Stomach (tissue), 9 donors: Measurements from ENCODE around the gene CAVIN2. TPM values are rescaled to one million over a fixed set of nuclear protein-coding genes. Genes with fewer than 3 reads are reported as not detected.

Experiments used
- DNase-seq, 2 donors: peaks; one replicate each; pipeline versions ENCODE4 v3.0.0 to v3.0.0-alpha.2; 2013 to 2019
- H3K27ac ChIP-seq, 5 donors: fragments of 200-600 bp in 4 of 5; sonication (generic) in 4 of 5; one replicate each; pipeline ENCODE4 v1.5.1; 2013 to 2019; ENCODE audit warnings: mild to moderate bottlenecking in 1 of 5, moderate library complexity in 1 of 5
- H3K27me3 ChIP-seq, 3 donors: fragments of 200-600 bp; sonication (generic); one replicate each; pipeline ENCODE4 v1.5.1; 2017 to 2019; ENCODE audit warnings: mixed run types in 1 of 3
- H3K36me3 ChIP-seq, 4 donors: fragments of 200-600 bp; sonication (generic); 1 replicate in 3 of 4; 2 replicates in 1 of 4; pipeline ENCODE4 v1.5.1; 2016 to 2019
- H3K4me1 ChIP-seq, 4 donors: fragments of 200-600 bp; sonication (generic); one replicate each; pipeline ENCODE4 v1.5.1; 2016 to 2019
- H3K4me3 ChIP-seq, 4 donors: fragments of 200-600 bp; sonication (generic) in 3 of 4; one replicate each; pipeline ENCODE4 v1.5.1; 2016 to 2019; ENCODE audit warnings: mild to moderate bottlenecking in 1 of 4
- H3K9me3 ChIP-seq, 4 donors: fragments of 200-600 bp; sonication (generic); one replicate each; pipeline ENCODE4 v1.5.1; 2016 to 2019
- CTCF ChIP-seq, 7 experiments: fragments of 450-650 bp in 4 of 7; fragments of 200-600 bp in 3 of 7; sonication (generic) in 3 of 7; IDR thresholded peaks; one replicate each; pipeline ENCODE4 v1.5.1; 2016 to 2019; ENCODE audit warnings: antibody characterized with exemption in 7 of 7, control low read depth in 2 of 7, mild to moderate bottlenecking in 1 of 7
- EP300 ChIP-seq: sonication (generic); formaldehyde crosslinking; IDR thresholded peaks from one replicate; pipeline ENCODE4 v1.6.1; 2017; ENCODE audit warnings: antibody characterized with exemption
- POLR2A ChIP-seq, 4 donors: fragments of 450-650 bp; IDR thresholded peaks; one replicate each; pipeline ENCODE4 v1.6.1; 2016; ENCODE audit warnings: antibody characterized with exemption in 4 of 4, control low read depth in 2 of 4, mild to moderate bottlenecking in 1 of 4, moderate library complexity in 1 of 4
- POLR2AphosphoS5 ChIP-seq, 3 donors: sonication (generic); formaldehyde crosslinking; IDR thresholded peaks; one replicate each; pipeline ENCODE4 v1.6.1; 2016; ENCODE audit warnings: antibody characterized with exemption in 3 of 3
- WGBS, 5 donors: extraction: QIAGEN DNeasy Blood & Tissue Kit in 3 of 5; methylation state at CpG; one replicate each; pipeline versions ENCODE4 v1.1.5 to v1.1.7; 2013 to 2018; 5-methylcytosine and 5-hydroxymethylcytosine counted together
- intact Hi-C: fragments of 100-400 bp; cut with DNase I; formaldehyde crosslinking; loops from one replicate; pipeline ENCODE4 v1.15.1; 2023; ENCODE audit warnings: low total_unique reads
- polyA plus RNA-seq, 3 donors: library from polyadenylated mRNA; stranded (reverse); fragments of 200-250 nt; gene quantifications; one replicate each; pipeline ENCODE4 v1.2.3, GENCODE V29; 2013
- total RNA-seq, 5 donors: library from RNA; depleted of rRNA; stranded (reverse); fragments of >200 nt; gene quantifications; one replicate each; pipeline versions ENCODE4 v1.1.0 to v1.2.3, GENCODE V29; 2014 to 2016
- donor health status: healthy with polysubstance abuse.
- donor health status: Bipolar disorder and iron deficiency.
- donor health status: healthy.

Gene CAVIN2
- total and polyA plus RNA-seq, 8 donors, result 5.8 to 46.3 (median 13.7) TPM

GRCh38 chr2:191845248-191845715 is 1.6 kb downstream of the CAVIN2 start:
- Histone ChIP-seq H3K36me3 (no peaks in the 10 kb centered on the region), H3K27ac (peak overlapping the region; percentile 22 to 85 (median 84)), H3K4me1 (peaks cover 14 to 50% (median 32%) of the 10 kb centered on the region in 4 donors), H3K27me3 (no peaks in the 10 kb centered on the region), H3K4me3 (peak overlapping the region; percentile 45 to 49 (median 47)), H3K9me3 (no peaks in the 10 kb centered on the region)
- WGBS, 5 donors, result 19 to 34% (median 31%) methylated on average over 9 of the region's 9 CpGs
- TF ChIP-seq POLR2AphosphoS5 (IDR thresholded peaks at IDR 0.05) (peak in 1 of 3 donors; percentile 13), POLR2A (IDR thresholded peaks at IDR 0.05) (no peak)
- peak in 1 of 2 donors; percentile 61 for DNase-seq
- intact Hi-C loops, result no loop called here

GRCh38 chr2:191844706-191845105 is 2.2 kb downstream of the CAVIN2 start:
- Histone ChIP-seq H3K4me1 (peaks cover 14 to 53% (median 35%) of the 10 kb centered on the region in 4 donors), H3K4me3 (peak overlapping the region; percentile 45 to 49 (median 47)), H3K9me3 (no peaks in the 10 kb centered on the region), H3K27ac (peak overlapping the region in 4 of 5 donors; percentile 77 to 85 (median 84)), H3K27me3 (no peaks in the 10 kb centered on the region), H3K36me3 (no peaks in the 10 kb centered on the region)
- no peak for DNase-seq
- TF ChIP-seq POLR2AphosphoS5 (IDR thresholded peaks at IDR 0.05) (no peak), CTCF (IDR thresholded peaks at IDR 0.05) (no peak), EP300 (no peak), POLR2A (IDR thresholded peaks at IDR 0.05) (no peak)
- 14 to 54% (median 51%) methylated on average over 1 of the region's 1 CpG for WGBS, 5 donors
- intact Hi-C loops, result no loop called here

- TF ChIP-seq CTCF (IDR thresholded peaks at IDR 0.05), result no peak
- TF ChIP-seq EP300, result no peak
- no peak for TF ChIP-seq POLR2A (IDR thresholded peaks at IDR 0.05)
- no peak for TF ChIP-seq POLR2AphosphoS5 (IDR thresholded peaks at IDR 0.05)
- no peaks in the 10 kb centered on the region for H3K27me3 ChIP-seq
- no peak for DNase-seq
- intact Hi-C loops, result no loop called here
- H3K9me3 ChIP-seq, result no peaks in the 10 kb centered on the region
- H3K36me3 ChIP-seq, result peaks cover 0 to 12% (median 6%) of the 10 kb centered on the region in 4 donors
- no peak overlapping the region for H3K4me3 ChIP-seq
- no peak overlapping the region for H3K27ac ChIP-seq
- H3K4me1 ChIP-seq, result peaks cover 0 to 36% (median 17%) of the 10 kb centered on the region in 4 donors
- WGBS, 5 donors, result 65 to 85% (median 82%) methylated on average over 2 of the region's 2 CpGs
Measured at GRCh38 chr2:191840921-191841320, 6.0 kb downstream of the CAVIN2 start.

- Histone ChIP-seq H3K27ac (no peak overlapping the region), H3K4me1 (peaks cover 0 to 29% (median 13%) of the 10 kb centered on the region in 4 donors), H3K9me3 (no peaks in the 10 kb centered on the region), H3K27me3 (no peaks in the 10 kb centered on the region), H3K4me3 (no peak overlapping the region), H3K36me3 (peaks cover 0 to 19% (median 11%) of the 10 kb centered on the region in 4 donors)
- TF ChIP-seq POLR2A (IDR thresholded peaks at IDR 0.05) (no peak), EP300 (no peak), POLR2AphosphoS5 (IDR thresholded peaks at IDR 0.05) (no peak), CTCF (IDR thresholded peaks at IDR 0.05) (no peak)
- WGBS, 5 donors, result 45 to 64% (median 53%) methylated on average over 7 of the region's 7 CpGs
- intact Hi-C loops, result no loop called here
- DNase-seq, result no peak
Measured at GRCh38 chr2:191839918-191840804, 6.7 kb downstream of the CAVIN2 start.
